HG02588 (cell line): ENCODE results near the gene SHH.

Experiments used
- ATAC-seq: cut with Tn5 transposase; IDR thresholded peaks from one replicate; pipeline ENCODE4 v1.9.1; 2021; ENCODE audit warnings: mild to moderate bottlenecking, moderate library complexity; ENCODE audit not compliant: unreplicated experiment

SHH gene

GRCh38 chr7:155811895-155812761 lies at the start of gene SHH:
Gene SHH (minus strand): TSS chr7:155812463. CDS start chr7:155812122, 341 bp downstream.
- ATAC-seq: no peak

- no peak for ATAC-seq
These were observed 49.2 kb upstream of the SHH start for GRCh38 chr7:155861480-155861868.

GRCh38 chr7:155860840-155861479 lies 48.7 kb upstream of the SHH start:
- no peak for ATAC-seq

GRCh38 chr7:155860461-155860839 lies 48.2 kb upstream of the SHH start:
- no peak for ATAC-seq

- no peak for ATAC-seq
These were observed 46.3 kb upstream of the SHH start for GRCh38 chr7:155858521-155859061.

- ATAC-seq: no peak
These were observed 44.9 kb upstream of the SHH start for GRCh38 chr7:155857141-155857540.

GRCh38 chr7:155856656-155857055 lies 44.4 kb upstream of the SHH start:
- no peak for ATAC-seq

- ATAC-seq: no peak
These were observed 40.4 kb upstream of the SHH start for GRCh38 chr7:155852426-155853301.

GRCh38 chr7:155851892-155852291 lies 39.6 kb upstream of the SHH start:
- ATAC-seq: no peak

- no peak for ATAC-seq
These were observed 38.8 kb upstream of the SHH start for GRCh38 chr7:155850766-155851678.

- ATAC-seq: no peak
These were observed 37.8 kb upstream of the SHH start for GRCh38 chr7:155850001-155850436.

GRCh38 chr7:155848691-155849669 lies 36.7 kb upstream of the SHH start:
- ATAC-seq: no peak

- ATAC-seq: no peak
These were observed 35.7 kb upstream of the SHH start for GRCh38 chr7:155847821-155848435.

- no peak for ATAC-seq
These were observed 34.7 kb upstream of the SHH start for GRCh38 chr7:155846936-155847335.

GRCh38 chr7:155846156-155846555 lies 33.9 kb upstream of the SHH start:
- no peak for ATAC-seq

GRCh38 chr7:155845226-155845625 lies 33.0 kb upstream of the SHH start:
- ATAC-seq: no peak

GRCh38 chr7:155844526-155844925 lies 32.3 kb upstream of the SHH start:
- no peak for ATAC-seq

GRCh38 chr7:155844019-155844453 lies 31.8 kb upstream of the SHH start:
- ATAC-seq: no peak
